T follicular helper cell (primary cell): ENCODE data around the gene FAM20A.
"Not testable (repeated sequence)": the region's sequence is repeated elsewhere in the genome, so short reads cannot be mapped to it uniquely, and the experiment has no call there.

ENCODE experiments used
- DNase-seq: peaks from one replicate; pipeline ENCODE4 v3.0.0-alpha.2; 2020; ENCODE audit warnings: low read depth

The FAM20A gene

DNA sequence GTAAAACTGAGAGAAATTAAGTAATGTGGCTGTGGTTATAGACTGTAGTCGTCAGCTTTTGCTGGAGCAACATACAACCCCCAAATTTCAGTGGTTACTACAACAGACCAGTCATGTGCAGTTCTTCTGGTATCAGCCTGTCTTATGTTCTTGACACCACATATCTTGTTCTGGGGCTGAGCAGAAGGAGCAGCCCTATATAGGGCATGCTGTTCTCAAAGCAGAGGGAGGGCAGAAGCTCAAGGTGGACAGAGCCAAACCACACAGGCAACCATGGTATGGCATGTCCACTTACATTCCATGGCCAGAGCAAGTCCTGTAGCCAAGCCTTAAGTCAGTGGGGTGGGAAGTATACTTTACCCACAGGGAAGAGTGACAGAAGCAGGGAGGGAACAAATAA lies 81.3 kb downstream of the FAM20A start:
- DNase-seq = no peak

DNA sequence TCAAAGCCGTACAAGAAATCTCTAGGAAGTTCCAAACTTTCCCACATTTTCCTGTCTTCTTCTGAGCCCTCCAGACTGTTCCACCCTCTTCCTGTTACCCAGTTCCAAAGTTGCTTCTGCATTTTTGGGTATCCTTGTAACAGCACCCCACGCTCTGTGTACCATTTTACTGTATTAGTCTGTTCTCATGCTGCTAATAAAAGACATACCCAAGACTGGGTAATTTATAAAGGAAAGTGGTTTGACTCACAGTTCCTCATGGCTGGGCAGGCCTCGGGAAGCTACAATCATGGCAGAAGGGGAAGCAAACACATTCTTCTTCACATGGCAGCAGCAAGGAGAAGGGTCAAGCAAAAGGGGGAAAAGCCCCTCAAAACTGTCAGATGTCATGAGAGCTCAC lies 82.1 kb downstream of the FAM20A start:
- DNase-seq = not testable (repeated sequence)

DNA sequence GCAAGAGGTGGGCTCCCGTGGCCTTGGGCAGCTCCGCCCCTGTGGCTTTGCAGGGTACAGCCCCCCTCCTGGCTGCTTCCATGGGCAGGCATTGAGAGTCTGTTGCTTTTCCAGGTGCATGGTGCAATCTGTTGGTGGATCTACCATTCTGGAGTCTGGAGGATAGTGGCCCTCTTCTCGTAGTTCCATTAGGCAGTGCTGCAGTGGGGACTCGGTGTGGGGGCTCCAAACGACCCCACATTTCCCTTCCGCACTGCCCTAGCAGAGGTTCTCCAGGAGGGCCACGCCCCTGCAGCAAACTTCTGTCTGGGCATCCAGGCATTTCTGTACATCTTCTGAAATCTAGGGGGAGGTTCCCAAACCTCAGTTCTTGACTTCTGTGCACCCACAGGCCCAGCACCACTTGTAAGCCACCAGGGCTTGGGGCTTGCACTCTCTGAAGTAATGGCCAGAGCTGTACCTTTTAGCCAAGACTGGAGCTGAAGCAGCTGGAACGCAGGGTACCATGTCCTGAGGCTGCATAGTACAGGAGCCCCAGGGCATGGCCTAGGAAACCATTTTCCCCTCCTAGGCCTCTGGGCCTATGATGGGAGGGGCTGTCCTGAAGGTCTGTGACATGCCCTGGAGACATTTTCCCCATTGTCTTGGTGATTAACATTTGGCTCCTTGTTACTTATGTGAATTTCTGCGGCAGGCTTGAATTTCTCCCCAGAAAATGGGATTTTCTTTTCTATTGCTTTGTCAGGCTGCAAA lies 82.9 kb downstream of the FAM20A start:
- DNase-seq = no peak

DNA sequence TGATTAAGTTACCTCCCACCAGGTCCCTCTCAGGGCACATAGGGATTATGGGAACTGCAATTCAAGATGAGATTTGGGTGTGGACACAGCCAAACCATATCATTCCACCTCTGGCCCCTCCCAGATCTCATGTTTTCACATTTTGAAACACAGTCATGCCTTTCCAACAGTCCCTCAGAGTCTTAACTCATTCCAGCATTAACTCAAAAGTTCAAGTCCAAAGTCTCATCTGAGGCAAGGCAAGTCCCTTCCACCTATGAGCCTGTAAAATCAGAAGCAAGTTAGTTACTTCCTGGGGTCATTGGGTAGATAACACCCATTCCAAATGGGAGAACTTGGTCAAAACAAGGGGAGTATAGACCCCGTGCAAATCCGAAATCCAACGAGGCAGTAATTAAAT lies 83.6 kb downstream of the FAM20A start:
- not testable (repeated sequence) for DNase-seq

DNA sequence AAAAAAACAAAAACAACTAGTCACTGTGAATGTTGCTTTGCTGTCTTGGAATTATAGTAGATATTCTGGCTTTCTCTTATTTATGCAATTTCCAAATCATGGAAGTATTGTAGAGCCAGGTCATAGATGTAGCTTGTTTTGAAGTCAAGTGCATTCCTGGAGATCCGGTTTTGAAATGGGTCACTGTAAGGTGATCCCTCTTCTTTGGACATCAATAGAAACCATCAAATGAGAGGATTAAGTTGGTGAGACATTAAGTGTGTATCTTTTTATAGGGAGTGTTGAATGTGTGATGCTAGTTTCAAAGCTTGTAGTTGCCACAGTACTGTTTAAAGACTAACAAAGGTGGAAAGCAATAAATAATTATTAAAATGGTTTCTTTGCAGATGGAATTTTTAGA lies 84.4 kb downstream of the FAM20A start:
- DNase-seq = no peak

DNA sequence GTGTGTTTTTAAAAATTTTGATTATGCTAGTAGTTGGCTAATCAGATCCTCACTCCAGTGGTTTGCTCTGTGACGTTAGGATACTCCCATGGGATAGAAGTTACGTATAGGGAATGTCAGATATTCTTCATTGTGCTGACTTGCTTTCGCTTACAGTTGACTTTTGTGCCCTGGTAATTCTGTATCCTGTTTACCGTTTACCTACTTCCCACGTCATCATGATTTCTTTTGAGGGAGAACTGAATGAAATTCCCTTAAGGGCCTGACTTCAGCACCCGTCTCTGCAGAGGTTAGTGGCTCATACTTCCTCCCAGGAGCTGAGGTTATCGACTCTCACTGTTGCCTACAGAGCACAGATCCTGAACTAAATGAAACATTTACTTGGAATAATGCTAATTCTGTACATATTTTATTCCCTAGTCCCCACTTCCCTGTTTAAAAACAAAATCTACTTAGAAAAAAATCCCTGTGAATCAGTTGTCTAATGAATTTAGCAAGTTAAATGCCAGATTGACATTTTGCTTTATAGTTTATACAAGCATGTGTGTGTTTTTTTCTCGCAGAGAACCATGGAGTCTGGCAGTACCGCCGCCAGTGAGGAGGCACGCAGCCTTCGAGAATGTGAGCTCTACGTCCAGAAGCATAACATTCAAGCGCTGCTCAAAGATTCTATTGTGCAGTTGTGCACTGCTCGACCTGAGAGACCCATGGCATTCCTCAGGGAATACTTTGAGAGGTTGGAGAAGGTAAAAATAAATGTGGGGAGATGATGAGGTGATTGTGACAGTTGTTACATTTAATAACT lies 86.1 kb downstream of the FAM20A start:
- no peak for DNase-seq

DNA sequence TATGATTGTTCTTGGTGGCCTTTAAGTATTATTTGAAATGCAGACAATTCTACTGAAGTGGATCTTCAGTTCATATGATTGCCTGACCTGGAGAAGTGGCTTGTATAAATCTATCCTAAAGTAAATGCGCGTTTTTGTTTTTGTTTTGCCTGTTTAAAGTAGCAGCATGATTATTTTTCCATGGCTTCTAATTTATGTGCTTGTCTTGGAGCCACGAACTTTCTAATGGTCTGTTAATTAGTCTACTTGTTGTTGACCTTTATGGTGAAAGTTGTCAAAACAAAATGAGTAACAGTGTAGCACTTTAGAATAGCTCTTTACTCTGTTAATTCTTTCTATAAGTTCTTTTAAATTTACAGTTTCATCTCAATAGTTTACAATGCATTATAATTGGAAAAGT lies 87.2 kb downstream of the FAM20A start:
- DNase-seq = no peak

DNA sequence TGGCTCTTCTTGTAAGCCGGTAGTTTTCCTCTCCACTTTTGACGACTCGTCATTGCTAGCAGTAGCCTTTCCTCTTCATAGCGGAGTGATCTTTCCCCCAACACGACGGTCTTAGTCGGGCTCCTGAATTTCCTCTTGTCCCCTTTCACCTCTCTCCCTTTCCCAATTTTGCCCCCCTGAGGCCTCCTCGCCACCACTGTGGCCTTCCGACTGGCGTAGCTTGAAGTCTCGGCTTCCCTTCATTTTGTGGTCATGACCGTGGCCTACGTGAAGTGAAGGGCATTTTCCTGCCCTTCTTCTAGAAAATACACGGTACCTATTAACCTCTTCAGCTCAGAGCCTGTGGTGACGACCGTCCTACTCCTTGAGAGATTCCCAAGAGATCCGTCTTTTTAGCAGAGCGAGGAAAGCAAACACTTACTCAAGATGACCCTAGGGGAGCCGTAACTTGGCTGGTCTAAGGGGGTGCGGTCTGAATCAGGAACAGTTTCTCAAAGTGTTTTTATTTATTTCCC lies 88.2 kb downstream of the FAM20A start:
- no peak for DNase-seq

DNA sequence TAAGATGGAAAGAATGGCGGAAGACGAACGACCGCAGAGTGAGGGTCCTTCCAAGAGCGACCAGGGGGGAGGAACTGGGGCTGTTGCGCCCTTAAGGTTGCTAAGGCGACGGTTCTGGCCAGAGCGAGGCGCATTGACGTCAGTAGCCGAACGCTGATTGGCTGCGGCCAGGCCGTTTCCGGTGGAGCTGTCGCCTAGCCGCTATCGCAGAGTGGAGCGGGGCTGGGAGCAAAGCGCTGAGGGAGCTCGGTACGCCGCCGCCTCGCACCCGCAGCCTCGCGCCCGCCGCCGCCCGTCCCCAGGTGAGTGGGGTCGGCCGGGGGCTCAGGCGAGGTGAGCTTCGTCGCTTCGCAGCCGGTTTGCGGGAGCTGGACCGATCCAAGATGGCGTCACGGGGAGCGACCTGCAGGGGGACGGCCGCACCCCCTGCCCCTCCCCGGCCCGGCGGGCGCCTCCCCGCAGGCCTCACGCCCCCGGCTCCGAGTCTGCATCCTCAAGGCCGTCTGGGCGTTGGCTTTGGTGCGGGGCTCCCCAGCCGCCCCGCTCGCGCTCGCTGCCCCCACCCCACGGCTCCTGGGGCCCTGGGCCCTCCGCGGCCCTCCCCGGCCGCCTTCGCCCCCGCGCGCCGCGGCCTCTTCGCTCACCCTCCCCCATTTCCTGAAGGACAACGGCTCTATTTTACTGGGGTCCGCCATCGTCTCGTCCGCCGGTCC lies 88.8 kb downstream of the FAM20A start, which contains the start of gene PRKAR1A:
PRKAR1A (plus strand) TSS at position 184 of the 713 bp plus-strand sequence. CDS start 2,970 bp downstream, outside the sequence.
- DNase-seq = peak; percentile 92

DNA sequence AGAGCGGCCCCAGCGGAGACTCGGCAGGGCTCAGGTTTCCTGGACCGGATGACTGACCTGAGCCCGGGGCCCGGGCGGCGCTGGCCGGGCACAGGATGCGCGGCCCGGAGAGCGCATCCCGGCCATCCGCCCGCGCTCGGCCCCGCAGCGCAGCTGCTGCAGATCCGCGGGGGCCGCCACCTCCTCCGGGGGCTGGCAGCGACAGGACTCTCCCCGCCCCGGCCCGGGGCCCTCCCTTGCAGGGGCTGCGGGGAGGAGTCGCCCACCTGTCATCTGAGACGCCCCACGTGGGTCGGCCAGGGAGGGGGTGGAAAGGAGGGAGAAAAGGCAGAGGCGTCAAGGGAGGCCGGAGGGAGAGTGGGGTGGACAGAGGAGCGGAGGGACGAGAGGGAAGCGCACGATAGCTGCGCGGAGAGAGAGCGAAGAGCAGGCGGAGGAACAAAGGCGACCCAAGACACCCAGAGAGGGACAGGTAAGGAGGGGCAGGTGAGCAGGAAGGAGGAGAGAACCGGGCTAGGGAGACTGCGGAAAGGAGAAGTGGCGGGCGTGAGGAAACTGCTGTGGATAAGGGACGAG lies 89.4 kb downstream of the FAM20A start:
- peak; percentile 56 for DNase-seq

DNA sequence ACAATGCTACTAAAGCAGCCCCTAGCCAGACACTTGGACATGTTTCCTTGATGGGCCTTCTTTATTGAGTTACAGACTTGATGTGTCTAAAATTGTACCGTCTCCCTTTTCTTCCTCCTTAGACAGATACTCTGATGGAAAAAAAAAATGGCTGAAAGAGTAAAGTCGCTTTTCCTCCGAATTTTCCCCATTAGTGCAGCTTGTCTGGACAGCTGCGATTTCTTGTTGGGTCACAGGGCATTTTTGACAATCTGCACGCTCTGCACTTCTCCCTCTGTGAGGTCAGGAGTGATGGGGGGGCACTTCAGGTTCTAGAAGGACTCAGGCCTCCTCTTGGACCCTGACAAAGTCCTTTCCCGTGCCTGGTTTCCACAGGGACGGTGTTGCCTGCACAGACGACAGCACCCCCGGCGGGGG lies 89.9 kb downstream of the FAM20A start:
- no peak for DNase-seq

DNA sequence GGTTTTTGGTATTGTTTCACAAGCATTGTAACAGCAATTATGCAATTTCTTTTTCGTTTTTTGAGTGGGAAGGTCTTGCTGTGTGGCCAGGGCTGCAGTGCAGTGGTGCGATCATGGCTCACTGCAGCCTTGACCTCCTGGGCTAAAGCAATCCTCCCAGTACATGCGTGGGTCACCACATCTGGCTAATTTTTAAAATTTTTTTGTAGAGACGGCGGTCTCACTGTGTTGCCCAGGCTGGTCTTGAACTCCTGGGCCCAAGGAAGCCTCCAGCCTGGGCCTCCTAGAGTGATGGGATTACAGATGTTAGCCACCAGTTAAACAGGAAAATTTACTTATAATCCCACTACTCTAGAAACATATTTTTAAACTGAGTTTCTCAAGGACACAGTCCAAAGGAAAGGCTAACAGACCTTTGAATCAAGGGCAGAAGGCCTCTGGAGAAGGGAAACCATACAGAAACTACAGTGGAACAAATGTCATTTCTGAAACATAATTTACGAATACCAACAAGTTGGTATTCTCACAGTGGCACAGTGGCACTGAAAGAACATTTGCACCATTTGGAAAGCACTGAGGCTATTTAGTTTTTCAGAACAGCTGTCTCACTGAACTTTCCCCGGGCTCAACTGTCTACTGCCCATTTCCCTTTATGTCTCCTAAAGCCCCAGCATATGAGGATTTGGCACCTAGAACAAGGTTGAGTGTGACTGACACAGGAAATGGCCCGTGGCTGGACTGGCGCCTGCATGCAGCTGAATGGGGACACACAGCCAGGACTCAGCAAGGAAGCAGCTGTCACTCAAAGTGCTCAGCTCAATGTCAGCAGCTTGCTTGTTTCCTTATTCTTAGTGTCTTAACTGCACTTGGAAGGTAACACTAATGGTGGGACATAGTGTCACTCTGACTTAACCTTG lies 91.8 kb downstream of the FAM20A start:
- DNase-seq = no peak

DNA sequence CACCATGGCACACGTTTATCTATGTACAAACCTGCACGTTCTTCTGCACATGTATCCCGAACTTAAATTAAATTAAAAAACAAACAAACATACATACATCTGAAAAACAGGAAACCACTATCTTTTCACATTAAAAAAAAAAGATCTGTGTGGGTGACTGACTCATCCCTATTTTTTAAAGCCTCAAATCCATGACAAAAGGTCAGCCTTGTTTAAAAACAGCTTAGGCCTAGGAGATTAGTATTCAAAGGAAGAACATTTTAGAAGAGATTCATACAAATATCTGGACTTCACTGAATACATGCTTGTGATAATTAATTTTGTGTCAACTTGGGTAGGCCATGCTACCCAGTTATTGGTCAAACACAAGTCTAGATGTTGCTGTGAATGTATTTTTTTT lies 93.6 kb downstream of the FAM20A start:
- no peak for DNase-seq

DNA sequence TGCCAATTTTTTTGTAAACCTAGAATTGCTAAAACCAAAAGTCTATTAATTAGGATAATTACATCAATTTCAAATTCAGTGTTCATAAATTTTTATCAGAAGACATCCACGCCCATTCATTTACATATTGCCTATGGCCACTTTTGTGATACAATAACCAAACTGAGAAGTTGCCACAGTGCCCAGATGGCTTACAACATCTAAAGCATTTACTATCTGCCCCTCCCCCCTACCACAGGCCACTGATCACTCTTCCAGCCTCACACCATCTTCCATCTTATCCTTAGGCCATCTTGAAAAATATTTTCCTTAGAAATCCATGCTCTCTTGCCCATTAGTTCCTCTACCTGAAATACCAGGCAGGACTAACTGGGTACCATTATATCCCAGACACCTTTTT lies 95.2 kb downstream of the FAM20A start:
- no peak for DNase-seq

DNA sequence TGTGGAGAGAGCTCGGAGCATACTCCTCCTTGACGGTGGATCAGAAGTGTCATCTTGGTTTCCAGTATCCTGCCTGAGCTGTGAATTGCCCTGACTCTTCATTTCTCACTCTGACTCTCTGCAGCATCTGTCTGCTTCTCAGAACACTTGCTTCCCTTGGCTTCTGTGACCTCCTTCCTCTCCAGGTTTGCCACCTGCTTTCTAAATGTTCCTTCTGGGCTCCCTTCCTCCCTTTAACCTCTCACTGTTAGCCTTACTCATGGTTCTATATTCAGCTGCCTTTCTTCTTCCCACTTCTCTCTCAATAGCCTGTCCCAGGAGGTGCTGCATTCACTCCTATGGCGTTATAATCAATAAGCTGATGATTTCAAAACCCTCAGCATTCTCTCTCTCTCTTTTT lies 100.1 kb downstream of the FAM20A start:
- no peak for DNase-seq

DNA sequence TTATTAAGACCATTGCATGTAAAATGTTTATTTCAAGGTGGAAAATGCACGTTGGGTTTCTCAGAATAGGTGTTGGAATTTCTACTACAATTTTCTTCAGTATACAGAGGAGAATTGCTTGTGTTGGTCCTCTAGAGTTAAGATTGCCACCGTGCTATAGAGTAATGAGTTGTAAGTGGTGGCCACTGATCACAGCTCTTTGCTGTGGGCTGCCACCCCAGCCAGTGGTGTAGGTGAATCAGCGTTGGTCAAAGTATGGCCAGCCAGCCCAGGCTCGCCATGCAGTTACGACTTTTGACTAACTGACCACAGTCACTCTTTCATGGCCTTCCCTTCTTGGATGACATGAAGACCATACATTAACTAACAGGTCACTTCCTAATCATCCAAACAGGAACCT lies 101.6 kb downstream of the FAM20A start:
- DNase-seq = no peak

DNA sequence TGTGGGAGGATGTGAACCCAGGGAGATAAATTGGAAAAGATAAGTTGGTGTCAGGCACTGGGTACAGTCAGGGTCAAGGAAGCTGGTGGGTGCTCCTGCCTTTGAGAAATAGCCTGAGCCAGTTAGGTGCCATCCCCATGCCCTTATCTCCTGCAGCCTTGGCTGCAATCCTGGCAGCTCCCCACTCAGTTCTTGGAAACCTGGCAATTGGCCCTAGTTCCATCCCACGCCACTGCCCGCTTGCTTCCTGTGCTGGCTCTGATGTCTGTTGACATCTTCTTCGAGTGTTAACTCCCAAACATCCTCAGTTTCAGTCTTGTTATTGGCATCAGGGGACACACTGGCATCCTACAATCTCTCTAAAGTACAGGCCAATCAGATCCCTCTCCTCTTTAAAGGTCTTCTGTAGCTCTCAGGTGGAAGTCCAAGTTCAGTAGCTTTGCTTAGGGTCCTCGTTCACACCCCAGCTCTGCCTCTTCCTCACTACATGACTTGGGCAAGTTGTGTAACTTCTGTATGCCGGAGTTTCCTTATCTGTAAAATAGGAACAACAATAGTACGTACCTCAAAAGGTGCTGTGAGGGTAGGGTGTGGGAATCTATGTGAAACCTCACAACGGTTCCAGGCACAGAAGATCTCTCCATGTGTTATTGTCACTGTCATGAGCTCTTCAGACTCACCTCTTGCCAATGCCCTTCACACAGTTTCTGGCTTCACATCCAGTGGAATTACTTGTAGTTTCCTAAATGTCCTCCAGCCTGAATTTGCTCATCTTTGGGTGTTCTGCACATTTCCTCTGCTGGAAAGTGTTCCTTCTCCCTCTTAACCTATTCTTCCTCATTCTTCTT lies 102.5 kb downstream of the FAM20A start:
- DNase-seq = no peak

DNA sequence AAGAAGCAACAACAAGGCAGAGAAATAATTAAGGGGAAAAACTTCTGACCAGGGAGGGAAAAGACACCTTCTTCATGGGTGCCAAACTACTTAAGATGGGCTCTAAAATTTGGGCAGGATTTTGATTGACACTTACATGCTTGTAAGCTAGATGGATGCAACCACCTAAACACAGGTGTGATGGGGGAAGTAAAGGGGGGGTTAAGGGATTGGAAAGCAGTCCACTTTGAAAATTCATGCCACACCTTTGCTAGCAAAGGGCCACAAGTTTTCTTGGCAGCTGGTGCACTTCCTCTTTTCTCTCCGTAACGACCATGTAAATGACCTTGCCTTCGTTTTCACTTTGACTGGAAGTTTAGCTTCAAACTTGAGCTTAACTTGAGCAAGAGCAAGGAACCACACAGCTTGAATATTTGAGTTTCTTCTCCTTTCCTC lies 103.3 kb downstream of the FAM20A start:
- no peak for DNase-seq

DNA sequence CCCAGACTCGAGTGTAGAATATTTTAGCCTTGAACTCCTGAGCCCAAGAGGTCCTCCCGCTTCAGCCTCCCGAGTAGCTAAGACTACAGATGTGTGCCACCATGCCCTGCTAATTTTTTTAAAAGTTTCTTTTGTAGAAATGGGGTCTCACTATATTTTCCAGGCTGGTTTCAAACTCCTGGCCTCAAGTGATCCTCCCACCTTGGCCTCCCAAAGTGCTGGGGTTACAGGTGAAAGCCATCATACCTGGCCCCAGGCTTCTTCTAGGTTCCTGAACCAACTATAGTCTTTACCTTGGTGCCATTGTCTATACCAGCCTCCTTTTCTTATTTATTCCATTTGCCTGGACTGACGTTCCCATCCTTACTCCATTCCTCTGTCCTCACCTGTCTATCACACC lies 106.1 kb downstream of the FAM20A start:
- no peak for DNase-seq
